Measurements from ENCODE around the gene VAMP2. TPM values are rescaled to one million over a fixed set of nuclear protein-coding genes. Genes with fewer than 3 reads are reported as not detected.

Gene VAMP2
- polyA plus RNA-seq, 2 of the 4 experiments (the other 2 are of a cell fraction) = 19.2 to 21.7 TPM

DNA sequence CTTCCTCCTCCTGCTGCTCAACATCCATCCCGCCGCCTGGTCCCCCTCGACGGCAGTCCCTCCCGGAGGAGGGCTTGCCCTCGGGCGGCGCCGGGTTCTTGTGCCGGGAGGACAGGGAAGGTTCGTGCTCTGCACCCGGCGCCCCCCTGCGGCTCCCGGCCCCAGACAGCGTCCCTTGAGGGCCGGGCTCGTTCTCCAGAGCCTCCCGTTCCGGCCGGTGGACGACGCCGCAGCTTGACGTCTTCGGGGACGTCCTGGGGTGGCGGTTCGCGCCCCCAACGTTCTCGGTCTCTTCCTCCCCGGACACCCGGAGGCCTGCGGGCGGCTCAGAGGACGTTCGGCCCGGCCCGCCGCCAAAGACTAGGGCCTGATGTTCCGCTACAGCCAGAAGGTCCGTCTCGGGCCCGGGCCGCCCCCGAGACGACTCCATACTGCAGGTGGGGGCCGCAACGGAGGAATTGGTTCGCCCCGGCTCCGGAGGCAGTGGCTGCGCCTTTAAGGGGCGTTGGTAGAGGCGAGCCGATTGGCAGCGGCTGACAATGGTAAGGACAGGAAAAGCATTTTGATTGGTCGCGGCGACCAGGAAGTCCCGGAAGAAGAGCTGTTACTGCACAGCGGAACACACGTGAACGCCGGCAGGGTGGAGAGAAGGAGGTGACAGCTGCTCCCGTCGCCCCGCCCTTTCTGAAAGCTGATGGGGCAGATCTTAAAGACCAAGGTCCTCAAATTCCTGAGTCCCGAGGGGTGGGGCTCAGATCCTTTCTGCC lies 27.1 kb upstream of the VAMP2 start, which contains the start of gene BORCS6 (continued):
- TF ChIP-seq, protein P1, sequence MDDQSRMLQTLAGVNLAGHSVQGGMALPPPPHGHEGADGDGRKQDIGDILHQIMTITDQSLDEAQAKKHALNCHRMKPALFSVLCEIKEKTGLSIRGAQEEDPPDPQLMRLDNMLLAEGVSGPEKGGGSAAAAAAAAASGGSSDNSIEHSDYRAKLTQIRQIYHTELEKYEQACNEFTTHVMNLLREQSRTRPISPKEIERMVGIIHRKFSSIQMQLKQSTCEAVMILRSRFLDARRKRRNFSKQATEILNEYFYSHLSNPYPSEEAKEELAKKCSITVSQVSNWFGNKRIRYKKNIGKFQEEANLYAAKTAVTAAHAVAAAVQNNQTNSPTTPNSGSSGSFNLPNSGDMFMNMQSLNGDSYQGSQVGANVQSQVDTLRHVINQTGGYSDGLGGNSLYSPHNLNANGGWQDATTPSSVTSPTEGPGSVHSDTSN (IDR thresholded peaks at IDR 0.05) = no peak
- TF ChIP-seq MYC (IDR thresholded peaks at IDR 0.05; ENCODE audit: borderline replicate concordance, low read length) = 0 out of 2 replicates have a peak, but pooled peaks have one; percentile 29
- TF ChIP-seq ZC3H11A (IDR thresholded peaks at IDR 0.05) = 0 out of 2 replicates have a peak, but pooled peaks have one; percentile 3
- no peak for TF ChIP-seq FOXS1 (CRISPR knock-in tag; IDR thresholded peaks at IDR 0.05)
- no peak for TF ChIP-seq ESRRA (IDR thresholded peaks at IDR 0.05; ENCODE audit: borderline replicate concordance, low read length)
- no peak for TF ChIP-seq TFCP2L1 (CRISPR knock-in tag; IDR thresholded peaks at IDR 0.05)
- TF ChIP-seq RCOR1 (IDR thresholded peaks at IDR 0.05; ENCODE audit: low read depth, low read length) = no peak
- peak in 1 of 2 experiments; percentile 66; a peak in 1 of 5 replicates for TF ChIP-seq JUN (IDR thresholded peaks at IDR 0.05)
- no peak for TF ChIP-seq GATA3 (IDR thresholded peaks at IDR 0.05; ENCODE audit: borderline replicate concordance)
- no peak for TF ChIP-seq FOSL2 (IDR thresholded peaks at IDR 0.05)
- no peak for TF ChIP-seq FOSL2 (CRISPR knock-in tag; IDR thresholded peaks at IDR 0.05)
- no peak for TF ChIP-seq EHF (CRISPR knock-in tag; IDR thresholded peaks at IDR 0.05)
- TF ChIP-seq, protein P2, sequence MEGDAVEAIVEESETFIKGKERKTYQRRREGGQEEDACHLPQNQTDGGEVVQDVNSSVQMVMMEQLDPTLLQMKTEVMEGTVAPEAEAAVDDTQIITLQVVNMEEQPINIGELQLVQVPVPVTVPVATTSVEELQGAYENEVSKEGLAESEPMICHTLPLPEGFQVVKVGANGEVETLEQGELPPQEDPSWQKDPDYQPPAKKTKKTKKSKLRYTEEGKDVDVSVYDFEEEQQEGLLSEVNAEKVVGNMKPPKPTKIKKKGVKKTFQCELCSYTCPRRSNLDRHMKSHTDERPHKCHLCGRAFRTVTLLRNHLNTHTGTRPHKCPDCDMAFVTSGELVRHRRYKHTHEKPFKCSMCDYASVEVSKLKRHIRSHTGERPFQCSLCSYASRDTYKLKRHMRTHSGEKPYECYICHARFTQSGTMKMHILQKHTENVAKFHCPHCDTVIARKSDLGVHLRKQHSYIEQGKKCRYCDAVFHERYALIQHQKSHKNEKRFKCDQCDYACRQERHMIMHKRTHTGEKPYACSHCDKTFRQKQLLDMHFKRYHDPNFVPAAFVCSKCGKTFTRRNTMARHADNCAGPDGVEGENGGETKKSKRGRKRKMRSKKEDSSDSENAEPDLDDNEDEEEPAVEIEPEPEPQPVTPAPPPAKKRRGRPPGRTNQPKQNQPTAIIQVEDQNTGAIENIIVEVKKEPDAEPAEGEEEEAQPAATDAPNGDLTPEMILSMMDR (IDR thresholded peaks at IDR 0.05) = peak; percentile 19; the same call in 1 of the 3 replicates
- TF ChIP-seq SREBF2 (IDR thresholded peaks at IDR 0.05) = no peak
- TF ChIP-seq PHF8 (IDR thresholded peaks at IDR 0.05; ENCODE audit: borderline replicate concordance, low read depth) = peak; percentile 35; the same call in 1 of the 2 replicates
- no peak for TF ChIP-seq HOXA7 (CRISPR knock-in tag; IDR thresholded peaks at IDR 0.05)
- TF ChIP-seq E2F6 (IDR thresholded peaks at IDR 0.05; ENCODE audit: borderline replicate concordance, low read depth) = peak; percentile 59; the same call in 1 of the 2 replicates
- no peak for TF ChIP-seq HES2 (IDR thresholded peaks at IDR 0.05)
- TF ChIP-seq CHD4 (IDR thresholded peaks at IDR 0.05; ENCODE audit: borderline replicate concordance) = no peak; the same call in 1 of the 2 replicates
- no peak for TF ChIP-seq TP53 (CRISPR knock-in tag; IDR thresholded peaks at IDR 0.05)
- no peak for TF ChIP-seq ZFP36 (IDR thresholded peaks at IDR 0.05; ENCODE audit: borderline replicate concordance, partially characterized antibody)

- Histone ChIP-seq H3K27ac (peak overlapping the region; percentile 88 to 89), H3K4me1 (peaks cover 40% of the 10 kb centered on the region), H3K4me3 (peak overlapping the region; percentile 71), H3K9me3 (no peaks in the 10 kb centered on the region), H3K4me2 (peak overlapping the region; percentile 72)
- DNase-seq (ENCODE audit: low read depth in 1 of 2, low spot score in 1 of 2) = no peak
- no peak for TF ChIP-seq BCL3 (IDR thresholded peaks at IDR 0.05)
- no peak for TF ChIP-seq TFCP2L1 (CRISPR knock-in tag; IDR thresholded peaks at IDR 0.05)
- no peak for TF ChIP-seq SMC3 (IDR thresholded peaks at IDR 0.05)
- TF ChIP-seq ZFP36 (IDR thresholded peaks at IDR 0.05; ENCODE audit: borderline replicate concordance, partially characterized antibody) = no peak
- TF ChIP-seq CHD4 (IDR thresholded peaks at IDR 0.05; ENCODE audit: borderline replicate concordance) = no peak
- TF ChIP-seq CEBPB (IDR thresholded peaks at IDR 0.05) = no peak
- TF ChIP-seq CBX8 (IDR thresholded peaks at IDR 0.05) = no peak
- WGBS (ENCODE audit: missing lambda C conversion rate) = 36% methylated on average over 52 of the region's 67 CpGs
- POLR2A ChIA-PET = interaction anchor here (1.3 to 4.0 kb wide), 11 partner anchors 10 to 106 kb away, joined by 4 to 45 read pairs (median 11); partner anchors contain the start of genes CTC1, PFAS and SLC25A35
- CTCF ChIA-PET = interaction anchor here (0.9 to 11.3 kb wide), 8 partner anchors 17 to 188 kb away, joined by 3 to 164 read pairs (median 7); partner anchors contain the start of genes ALOXE3 and AURKB
- FAIRE-seq = no peak
- ATAC-seq = no peak; a peak in 1 of 6 replicates
Observed at GRCh38 chr17:8189041-8189710, 26.4 kb upstream of the VAMP2 start.
